Stimulated activated CD4-positive, alpha-beta T cell treated with anti-CD3 and anti-CD28 coated beads, Interleukin-2, amount 100 ng/mL, for 4 hours (primary cell): ENCODE measurements around the gene SLC35E3.

Experiments
- DNase-seq: peaks from one replicate; pipeline ENCODE4 v3.0.0-alpha.2; 2020; ENCODE audit warnings: low read depth

SLC35E3 gene

GRCh38 chr12:68771223-68771925 is 25.4 kb downstream of the SLC35E3 start:
- no peak for DNase-seq

DNA sequence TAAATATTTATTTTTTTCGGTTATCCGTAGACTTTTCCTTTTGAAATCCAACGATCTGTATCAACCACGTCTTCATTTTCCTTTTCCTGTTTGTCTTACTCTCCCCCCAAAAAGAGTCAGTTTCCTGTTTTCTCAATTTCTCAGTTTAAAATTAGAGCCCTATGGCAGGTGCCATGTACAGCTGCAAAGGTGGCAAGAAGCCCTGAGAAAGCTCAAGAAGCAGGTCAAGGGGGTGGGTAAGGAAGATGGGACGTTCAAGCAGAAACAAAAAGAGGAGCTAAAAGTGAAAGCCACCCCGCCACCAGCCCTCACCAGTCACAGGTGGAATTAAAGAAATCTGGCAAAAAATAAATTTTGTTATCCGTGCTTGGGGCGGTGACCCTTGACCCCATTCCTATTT is 26.7 kb downstream of the SLC35E3 start:
- DNase-seq: no peak

- DNase-seq: no peak
These were observed 27.6 kb downstream of the SLC35E3 start for GRCh38 chr12:68773582-68773981.

GRCh38 chr12:68775121-68775630 is 29.2 kb downstream of the SLC35E3 start:
- no peak for DNase-seq

DNA sequence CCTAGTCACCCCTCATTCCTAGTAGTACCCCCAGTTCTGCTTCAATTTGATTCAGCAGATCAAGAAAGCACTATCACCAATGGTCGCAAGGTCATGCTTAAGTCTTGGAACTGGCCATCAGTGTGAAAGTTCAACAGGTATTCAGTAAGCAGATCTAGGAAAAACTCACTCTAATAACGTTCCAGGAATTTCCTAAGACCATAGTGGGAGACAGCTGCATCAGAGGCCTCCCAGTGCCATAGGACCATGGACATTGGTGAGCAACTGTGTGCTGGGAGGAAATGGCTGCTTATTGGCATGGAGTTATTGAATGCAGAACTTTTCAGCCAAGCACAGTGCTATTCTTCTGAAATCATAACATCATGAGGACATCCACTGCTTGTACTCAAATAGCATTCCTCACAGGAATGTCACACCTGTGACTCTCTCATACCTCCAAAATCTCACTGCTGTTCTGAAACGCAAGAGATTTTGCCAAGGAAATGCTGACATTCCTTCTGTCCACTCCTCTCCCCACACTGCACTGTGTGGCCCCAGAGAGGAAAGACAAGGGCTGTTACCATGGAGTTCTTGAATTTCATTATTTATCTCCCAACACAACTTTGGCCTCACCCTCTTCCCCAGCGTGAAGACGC is 31.1 kb downstream of the SLC35E3 start:
- no peak for DNase-seq

GRCh38 chr12:68779280-68779679 is 33.3 kb downstream of the SLC35E3 start:
- DNase-seq: no peak

GRCh38 chr12:68780731-68781130 is 34.8 kb downstream of the SLC35E3 start:
- no peak for DNase-seq

- no peak for DNase-seq
These were observed 35.8 kb downstream of the SLC35E3 start for GRCh38 chr12:68781728-68782127.

DNA sequence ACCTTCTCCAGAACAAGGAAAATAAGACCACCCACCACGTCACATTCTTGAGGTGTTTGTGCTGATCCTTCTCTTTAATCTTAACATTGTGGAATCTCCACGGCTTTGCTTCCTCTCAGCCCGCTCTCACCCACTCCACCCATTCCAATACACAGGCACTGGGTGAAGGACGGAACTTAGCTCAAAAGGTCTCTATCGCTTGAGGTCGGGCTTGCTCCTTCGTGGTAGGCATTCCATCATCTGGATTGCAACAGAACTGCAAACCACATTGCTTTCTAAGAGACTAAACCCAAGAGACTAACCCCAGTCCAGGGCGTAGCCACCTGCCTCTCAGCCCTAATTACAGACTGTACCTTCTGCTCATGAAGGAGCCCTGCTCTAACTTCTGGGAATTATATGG is 38.0 kb downstream of the SLC35E3 start:
- DNase-seq: no peak

GRCh38 chr12:68785358-68785757 is 39.4 kb downstream of the SLC35E3 start:
- DNase-seq: no peak

GRCh38 chr12:68785823-68786222 is 39.8 kb downstream of the SLC35E3 start:
- DNase-seq: no peak

DNA sequence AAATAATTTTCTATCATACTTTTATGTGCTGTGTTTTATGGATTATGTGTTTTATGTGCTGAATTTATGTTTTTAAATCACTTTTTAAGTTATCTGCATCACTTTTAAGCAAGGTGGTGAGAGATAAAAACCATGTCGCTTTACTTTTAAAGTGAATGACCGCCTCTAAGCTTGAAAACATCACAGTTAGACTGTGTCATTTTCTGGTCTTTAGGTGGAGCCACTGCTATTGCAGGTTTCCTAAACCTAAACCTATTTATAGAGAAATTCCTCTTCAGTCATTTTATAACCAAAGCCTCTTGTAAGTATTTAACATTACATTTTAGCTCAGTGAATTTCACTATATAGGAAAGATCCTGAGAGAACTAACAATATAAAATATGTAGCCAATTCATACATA is 41.0 kb downstream of the SLC35E3 start:
- no peak for DNase-seq

- DNase-seq: no peak
These were observed 42.7 kb downstream of the SLC35E3 start for GRCh38 chr12:68788554-68789143.

DNA sequence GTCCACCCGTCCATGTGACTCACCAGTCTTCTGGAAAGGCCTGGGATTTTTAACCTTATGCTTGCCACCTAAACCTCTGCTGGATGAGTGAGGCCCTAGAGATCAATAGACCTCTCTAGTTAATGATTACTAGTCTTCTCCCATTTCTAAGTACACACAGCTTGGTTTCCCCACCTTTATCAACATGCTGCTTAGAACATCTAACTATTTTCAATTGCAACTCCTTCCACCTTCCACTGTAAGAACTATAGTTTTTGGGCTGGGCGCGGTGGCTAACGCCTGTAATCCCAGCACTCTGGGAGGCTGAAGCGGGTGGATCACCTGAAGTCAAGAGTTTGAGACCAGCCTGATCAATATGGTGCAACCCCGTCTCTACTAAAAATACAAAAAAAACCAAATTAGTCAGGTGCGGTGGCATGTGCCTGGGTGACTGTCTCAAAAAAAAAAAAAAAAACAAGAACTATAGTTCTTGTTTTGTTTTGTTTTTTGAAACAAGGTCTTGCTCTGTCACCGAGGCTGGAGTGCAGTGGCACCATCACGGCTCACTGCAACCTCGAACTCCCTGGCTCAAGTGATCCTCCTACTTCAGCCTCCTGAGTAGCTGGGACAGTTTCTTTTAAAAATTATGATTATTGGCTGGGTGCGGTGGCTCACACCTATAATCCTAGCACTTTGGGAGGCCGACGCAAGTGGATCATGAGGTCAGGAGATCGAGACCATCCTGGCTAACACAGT is 43.3 kb downstream of the SLC35E3 start:
- DNase-seq: no peak

DNA sequence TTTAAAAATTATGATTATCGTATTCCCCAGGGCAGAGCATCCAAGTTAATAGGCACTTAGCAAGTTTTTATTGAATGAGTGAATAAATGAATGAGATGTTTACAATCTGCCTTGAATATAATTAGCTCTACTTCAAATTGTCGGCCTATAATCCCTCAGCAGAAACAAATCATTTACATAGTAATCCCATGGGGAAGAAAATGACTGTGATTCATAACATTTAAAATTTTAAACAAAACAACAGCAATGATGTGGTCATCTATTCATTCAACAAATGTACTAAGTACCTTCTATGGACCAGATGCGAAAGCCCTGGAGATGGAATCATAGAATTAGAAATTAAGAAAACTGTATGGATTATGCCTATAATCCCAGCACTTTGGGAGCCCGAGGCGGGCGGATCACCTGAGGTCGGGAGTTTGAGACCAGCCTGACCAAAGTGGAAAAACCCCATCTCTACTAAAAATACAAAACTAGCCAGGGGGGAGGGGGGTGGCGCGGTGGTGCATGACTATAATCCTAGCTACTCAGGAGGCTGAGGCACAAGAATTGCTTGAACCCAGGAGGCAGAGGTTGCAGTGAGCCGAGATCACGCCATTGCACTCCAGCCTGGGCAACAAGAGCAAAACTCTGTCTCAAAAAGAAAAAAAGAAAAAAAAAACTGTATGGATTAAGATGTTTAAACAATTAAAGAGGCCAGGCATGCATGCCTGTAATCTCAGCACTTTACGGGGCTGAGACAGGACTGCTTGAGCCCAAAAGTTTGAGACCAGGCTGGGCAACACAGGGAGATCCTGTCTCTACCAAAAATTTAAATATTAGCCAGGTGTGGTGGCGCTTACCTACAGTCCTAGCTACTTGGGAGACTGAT is 44.3 kb downstream of the SLC35E3 start:
- no peak for DNase-seq

GRCh38 chr12:68790952-68791234 is 44.9 kb downstream of the SLC35E3 start:
- no peak for DNase-seq

- DNase-seq: no peak
These were observed 46.0 kb downstream of the SLC35E3 start for GRCh38 chr12:68791897-68792481.

- DNase-seq: no peak
These were observed 47.0 kb downstream of the SLC35E3 start for GRCh38 chr12:68792952-68793351.

DNA sequence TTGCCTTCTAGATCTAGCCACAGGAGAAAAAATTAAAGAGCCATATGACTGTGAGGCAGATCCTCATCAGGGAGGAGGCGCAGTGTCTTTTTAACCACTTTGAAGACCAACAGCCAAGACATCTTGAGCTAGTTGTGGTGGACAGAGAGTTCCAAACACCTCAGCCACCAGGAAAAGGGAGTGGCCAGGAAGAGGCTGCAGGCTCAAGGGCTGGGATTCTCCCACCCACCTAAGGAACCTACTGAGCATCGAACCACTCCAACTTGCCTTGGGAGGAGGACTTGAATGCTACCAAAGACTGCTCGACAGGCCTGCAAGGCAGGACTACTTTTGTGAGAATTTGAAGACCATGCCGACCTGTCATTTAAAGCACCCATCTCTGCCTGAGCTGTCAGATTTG is 47.5 kb downstream of the SLC35E3 start:
- DNase-seq: no peak

- no peak for DNase-seq
These were observed 48.1 kb downstream of the SLC35E3 start for GRCh38 chr12:68793975-68794652.
